K562 (cell line): ENCODE data around the gene MRPS10. TPM values are rescaled to one million over a fixed set of nuclear protein-coding genes. Genes with fewer than 3 reads are reported as not detected.
A peak's percentile ranks its signal among the peaks of the same experiment; 100 is the strongest.

Experiments
- ATAC-seq: fragments of 200-7000 bp; cut with Tn5 transposase; 3 replicates; pipeline ENCODE4 v1.9.1; 2020; ENCODE audit warnings: moderate library complexity
- BruUV-seq: library from RNA; stranded (reverse); fragments of 400-500 nt; replicated peaks from 2 replicates; lab custom pipeline; 2021; lab: Mats Ljungman, UMichigan
- CTCF ChIA-PET: fragments of 300-600 bp; formaldehyde crosslinking; extraction: SDS; loops from one replicate; lab custom pipeline; 2021; ENCODE audit warnings: low intra/inter-chr PET ratio; lab: Yijun Ruan, JAX
- POLR2A ChIA-PET: fragments of 300-600, 350-650 bp; sonication (Branson Sonifier 250); formaldehyde crosslinking; extraction: SDS; loops from one replicate; lab custom pipeline; 2021; ENCODE audit warnings: antibody characterized with exemption, inconsistent platforms; lab: Yijun Ruan, JAX
- DNase-seq, 4 experiments: peaks; one replicate each; pipeline versions ENCODE4 v3.0.0 to v3.0.0-alpha.2; 2011 to 2018; ENCODE audit warnings: low spot score in 3 of 4, mixed read lengths in 3 of 4; ENCODE audit errors: extremely low read depth in 1 of 4
- FAIRE-seq: peaks from 2 replicates; lab custom pipeline; 2011; peaks lifted over from hg19 to GRCh38; lab: Jason Lieb, UNC
- H2AFZ ChIP-seq: 2 replicates; pipeline ENCODE4 v1.6.0; 2011; ENCODE audit warnings: low read depth, low read length, control low read depth, inconsistent platforms
- H3K27ac ChIP-seq: fragments of 200-600 bp; 3 replicates; pipeline ENCODE4 v1.8.0; 2011; ENCODE audit warnings: low read depth, mild to moderate bottlenecking, control low read depth, inconsistent platforms, low read length, moderate library complexity, mixed read lengths; ENCODE audit errors: extremely low read depth
- H3K27me3 ChIP-seq, 2 experiments: fragments of 300-600 bp in 1 of 2; 2 replicates in 1 of 2; 3 replicates in 1 of 2; pipeline versions ENCODE4 v1.6.0 to v1.8.0; 2011; ENCODE audit warnings: inconsistent platforms in 2 of 2, low read length in 2 of 2, mild to moderate bottlenecking in 1 of 2, mixed read lengths in 1 of 2, moderate library complexity in 1 of 2; ENCODE audit not compliant: control insufficient read depth in 2 of 2, insufficient read depth in 2 of 2
- H3K36me3 ChIP-seq: fragments of 300-600 bp; 3 replicates; pipeline ENCODE4 v1.8.0; 2011; ENCODE audit warnings: mild to moderate bottlenecking, low read length, inconsistent platforms; ENCODE audit not compliant: control insufficient read depth, insufficient read depth
- H3K4me1 ChIP-seq, 2 experiments: fragments of 200-600 bp in 1 of 2; replicated peaks in 1 of 2; 2 replicates in 1 of 2; 3 replicates in 1 of 2; pipeline versions ENCODE4 v1.5.1 to v1.8.0; 2011; ENCODE audit warnings: inconsistent platforms in 2 of 2, low read length in 2 of 2, mild to moderate bottlenecking in 1 of 2, mixed read lengths in 1 of 2, moderate library complexity in 1 of 2; ENCODE audit not compliant: control insufficient read depth in 2 of 2, insufficient read depth in 2 of 2
- H3K4me2 ChIP-seq: 2 replicates; pipeline ENCODE4 v1.6.1; 2011; ENCODE audit warnings: low read length, control low read depth, inconsistent platforms, mixed read lengths; ENCODE audit not compliant: insufficient read depth
- H3K4me3 ChIP-seq: fragments of 200-600 bp; sonication (generic), shearing (Covaris generic); 2 replicates; pipeline ENCODE4 v1.5.1; 2016; ENCODE audit warnings: control low read depth, inconsistent platforms
- H3K79me2 ChIP-seq: fragments of 200-600 bp; 3 replicates; pipeline ENCODE4 v1.8.0; 2011; ENCODE audit warnings: low read length, inconsistent platforms; ENCODE audit not compliant: control insufficient read depth, insufficient read depth
- H3K9ac ChIP-seq, 2 experiments: 2 replicates each; pipeline versions ENCODE4 v1.6.0 to v1.6.1; 2011; ENCODE audit warnings: low read depth in 2 of 2, low read length in 2 of 2, control low read depth in 1 of 2, inconsistent platforms in 1 of 2, mild to moderate bottlenecking in 1 of 2, mixed read lengths in 1 of 2; ENCODE audit not compliant: insufficient read depth in 1 of 2
- H3K9me1 ChIP-seq: one replicate; pipeline ENCODE4 v1.6.0; 2011; ENCODE audit warnings: inconsistent platforms, mild to moderate bottlenecking, low read length, moderate library complexity; ENCODE audit not compliant: control insufficient read depth, insufficient read depth
- H3K9me3 ChIP-seq: replicated peaks from 2 replicates; pipeline ENCODE4 v1.5.1; 2011; ENCODE audit warnings: low read depth, low read length, inconsistent platforms; ENCODE audit not compliant: control insufficient read depth, insufficient read depth
- H4K20me1 ChIP-seq: replicated peaks from 2 replicates; pipeline ENCODE4 v1.6.1; 2011; ENCODE audit warnings: low read length, inconsistent platforms, mixed read lengths; ENCODE audit not compliant: control insufficient read depth, insufficient read depth
- CBFA2T2 ChIP-seq: fragments of 450-650 bp; conservative IDR thresholded peaks from 2 replicates; pipeline ENCODE4 v1.6.1; 2017; ENCODE audit warnings: mild to moderate bottlenecking
- GABPB1 ChIP-seq: sonication (generic); formaldehyde crosslinking; IDR thresholded peaks from 2 replicates; pipeline ENCODE4 v1.8.0; 2022; ENCODE audit warnings: mild to moderate bottlenecking, missing genetic modification reagents
- MED1 ChIP-seq: sonication (generic); formaldehyde crosslinking; IDR thresholded peaks from 2 replicates; pipeline ENCODE4 v1.8.1; 2023; ENCODE audit warnings: missing genetic modification reagents, borderline replicate concordance
- NCOA1 ChIP-seq: fragments of 450-650 bp; IDR thresholded peaks from 2 replicates; pipeline ENCODE4 v1.6.1; 2016; ENCODE audit warnings: low read depth
- NUFIP1 ChIP-seq: fragments of 450-650 bp; IDR thresholded peaks from 2 replicates; pipeline ENCODE4 v1.6.1; 2018; ENCODE audit not compliant: partially characterized antibody
- PURB ChIP-seq: sonication (generic); formaldehyde crosslinking; IDR thresholded peaks from 2 replicates; pipeline ENCODE4 v1.9.0; 2021; ENCODE audit warnings: low read depth, mild to moderate bottlenecking, missing genetic modification reagents
- RCOR1 ChIP-seq, 2 experiments: IDR thresholded peaks; 2 replicates each; pipeline ENCODE4 v1.6.1; 2012; ENCODE audit warnings: low read depth in 2 of 2, low read length in 2 of 2, borderline replicate concordance in 1 of 2, improper control_type of control experiment in 1 of 2
- SAFB ChIP-seq: fragments of 200-400 bp; formaldehyde crosslinking; IDR thresholded peaks from 2 replicates; pipeline ENCODE4 v1.6.1; 2017; ENCODE audit warnings: low read depth, low read length, borderline replicate concordance
- TAF15 ChIP-seq: fragments of 200-400 bp; formaldehyde crosslinking; IDR thresholded peaks from 2 replicates; pipeline ENCODE4 v1.6.1; 2017; ENCODE audit warnings: mild to moderate bottlenecking, low read depth, low read length, moderate library complexity
- WGBS: fragments of 100-300 bp; shearing (Covaris generic); methylation state at CpG from one replicate; pipeline ENCODE4 v1.1.6; 2016; ENCODE audit warnings: low coverage, mixed read lengths; ENCODE audit not compliant: insufficient coverage; ENCODE audit errors: missing lambda C conversion rate; 5-methylcytosine and 5-hydroxymethylcytosine counted together
- in situ Hi-C: fragments of 300-500 bp; cut with MboI; formaldehyde crosslinking; loops from 4 replicates; pipeline ENCODE4 v1.15.0; 2018; ENCODE audit warnings: inconsistent platforms, mixed read lengths
- intact Hi-C: fragments of 100-400 bp; cut with micrococcal nuclease; formaldehyde crosslinking; loops from 2 replicates; pipeline ENCODE4 v1.14.2; 2022
- polyA plus RNA-seq, 8 experiments: library from polyadenylated mRNA; depleted of rRNA in 4 of 8; stranded (reverse) in 5 of 8; unstranded in 3 of 8; fragments of >200 nt; fragmentation: Nextera tagmentation in 2 of 8; fragmentation: Illumina TruSeq in 1 of 8; extraction: Ambion mirVana in 2 of 8; extraction: Trizol in 1 of 8; gene quantifications; 2 replicates each; pipeline versions ENCODE4 v1.2.1 to v1.2.3, GENCODE V29; 2011 to 2014; ENCODE audit warnings: inconsistent platforms in 1 of 8, missing spikeins in 1 of 8
- total RNA-seq, 7 experiments: library from RNA; depleted of rRNA in 6 of 7; stranded (reverse); fragments of >200 nt in 6 of 7; fragmentation: Illumina TruSeq in 2 of 7; extraction: Trizol in 2 of 7; gene quantifications; 2 replicates each; pipeline versions ENCODE4 v1.2.1 to v1.2.3, GENCODE V29; 2011 to 2021; ENCODE audit warnings: low replicate concordance in 1 of 7
- TF ChIP-seq, protein P1 (sequence below): fragments of 450-650 bp; conservative IDR thresholded peaks from 2 replicates; pipeline ENCODE4 v1.6.1; 2016; ENCODE audit warnings: missing genetic modification characterization, low read depth, mild to moderate bottlenecking, missing compliant biosample characterization, moderate library complexity
- TF ChIP-seq, protein P2 (sequence below), 2 experiments: fragments of 450-650 bp; IDR thresholded peaks; 2 replicates each; pipeline ENCODE4 v1.6.1; 2016; ENCODE audit warnings: mild to moderate bottlenecking in 2 of 2, borderline replicate concordance in 1 of 2, low read depth in 1 of 2, moderate library complexity in 1 of 2

MRPS10 gene
- total and polyA plus RNA-seq, 9 of the 15 experiments (the other 6 are each of a cell fraction or from before 2014, with no cell fraction given), result 48.6 to 166 (median 93.7) TPM

DNA sequence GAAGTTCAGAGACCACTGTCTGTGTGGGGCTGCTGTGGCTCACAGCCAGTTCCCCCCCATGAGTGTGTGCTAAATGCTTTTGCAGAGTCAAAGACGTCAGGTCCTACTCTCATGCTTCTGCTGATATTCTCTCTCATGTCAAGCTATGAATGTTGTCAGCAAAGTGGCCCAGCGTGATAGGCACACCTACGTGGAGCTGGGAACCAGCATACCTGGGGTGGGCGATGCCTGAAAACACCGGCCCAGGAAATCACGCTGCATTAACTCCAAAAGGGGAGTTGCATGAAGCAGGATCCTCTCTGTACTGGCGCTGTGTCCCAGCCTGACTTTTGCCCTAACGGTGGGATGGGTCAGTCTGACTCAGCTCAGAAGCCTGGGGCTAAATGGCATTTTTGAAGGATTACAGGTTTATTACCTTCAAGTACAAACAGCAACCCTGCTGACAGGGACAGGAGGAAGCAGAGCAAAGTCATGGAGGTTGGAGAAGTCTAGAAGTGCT, 9.0 kb upstream of the MRPS10 start (continued):
- TF ChIP-seq, protein P1, sequence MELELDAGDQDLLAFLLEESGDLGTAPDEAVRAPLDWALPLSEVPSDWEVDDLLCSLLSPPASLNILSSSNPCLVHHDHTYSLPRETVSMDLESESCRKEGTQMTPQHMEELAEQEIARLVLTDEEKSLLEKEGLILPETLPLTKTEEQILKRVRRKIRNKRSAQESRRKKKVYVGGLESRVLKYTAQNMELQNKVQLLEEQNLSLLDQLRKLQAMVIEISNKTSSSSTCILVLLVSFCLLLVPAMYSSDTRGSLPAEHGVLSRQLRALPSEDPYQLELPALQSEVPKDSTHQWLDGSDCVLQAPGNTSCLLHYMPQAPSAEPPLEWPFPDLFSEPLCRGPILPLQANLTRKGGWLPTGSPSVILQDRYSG (tag), result no peak
- TF ChIP-seq SAFB, result no peak
- no peak for TF ChIP-seq CBFA2T2
- no peak for TF ChIP-seq TAF15

GRCh38 chr6:42226161-42226611, 8.5 kb upstream of the MRPS10 start:
- WGBS, result 10% methylated on average over 3 of the region's 3 CpGs
- no peaks in the 10 kb centered on the region for H3K9me3 ChIP-seq
- BruUV-seq, result no TSS peak
- DNase-seq (peak in 1 of 4 experiments; percentile 49), FAIRE-seq (peak; percentile 71), ATAC-seq (peak; percentile 70)
- in situ Hi-C loops (loop anchor here (10.0 kb wide), 1 partner anchor 441 kb away; the partner anchor contains the start of genes PRICKLE4 and TOMM6), intact Hi-C loops (no loop called here)
- H4K20me1 ChIP-seq, result no peaks in the 10 kb centered on the region
- H3K4me2 ChIP-seq, result peak overlapping the region; percentile 59; the same call in 1 of the 2 replicates
- H3K4me1 ChIP-seq, result peaks cover 14 to 25% of the 10 kb centered on the region in 2 experiments
- H3K79me2 ChIP-seq, result no peaks in the 10 kb centered on the region
- H3K36me3 ChIP-seq, result no peaks in the 10 kb centered on the region
- ChIA-PET CTCF (interaction anchor here (0.6 to 1.1 kb wide), 2 partner anchors 57 to 309 kb away, joined by 5 read pairs; no protein-coding TSS in a partner anchor), POLR2A (interaction anchor here (0.5 to 2.0 kb wide), 9 partner anchors 9 to 653 kb away, joined by 3 to 13 read pairs (median 3); partner anchors contain the start of genes MRPS10 and RPL7L1)
- no peak overlapping the region for H3K27ac ChIP-seq
- no peaks in the 10 kb centered on the region for H3K27me3 ChIP-seq
- peak overlapping the region; percentile 77 for H2AFZ ChIP-seq
- no peak overlapping the region for H3K4me3 ChIP-seq
- no peaks in the 10 kb centered on the region for H3K9me1 ChIP-seq
- H3K9ac ChIP-seq, result peak overlapping the region; percentile 15 to 21; a peak in 1 of 4 replicates
- TF ChIP-seq MED1 (CRISPR knock-in tag) (no peak), GABPB1 (CRISPR knock-in tag) (peak; percentile 3; the same call in 1 of the 2 replicates), RCOR1 (IDR thresholded peaks at IDR 0.05; ENCODE audit: borderline replicate concordance in 1 of 2, low read depth in 2 of 2, low read length in 2 of 2) (peak in 1 of 2 experiments; percentile 27; a peak in 1 of 4 replicates), PURB (CRISPR knock-in tag) (no peak), NCOA1 (no peak), NUFIP1 (peak; percentile 50)
- TF ChIP-seq, protein P2, sequence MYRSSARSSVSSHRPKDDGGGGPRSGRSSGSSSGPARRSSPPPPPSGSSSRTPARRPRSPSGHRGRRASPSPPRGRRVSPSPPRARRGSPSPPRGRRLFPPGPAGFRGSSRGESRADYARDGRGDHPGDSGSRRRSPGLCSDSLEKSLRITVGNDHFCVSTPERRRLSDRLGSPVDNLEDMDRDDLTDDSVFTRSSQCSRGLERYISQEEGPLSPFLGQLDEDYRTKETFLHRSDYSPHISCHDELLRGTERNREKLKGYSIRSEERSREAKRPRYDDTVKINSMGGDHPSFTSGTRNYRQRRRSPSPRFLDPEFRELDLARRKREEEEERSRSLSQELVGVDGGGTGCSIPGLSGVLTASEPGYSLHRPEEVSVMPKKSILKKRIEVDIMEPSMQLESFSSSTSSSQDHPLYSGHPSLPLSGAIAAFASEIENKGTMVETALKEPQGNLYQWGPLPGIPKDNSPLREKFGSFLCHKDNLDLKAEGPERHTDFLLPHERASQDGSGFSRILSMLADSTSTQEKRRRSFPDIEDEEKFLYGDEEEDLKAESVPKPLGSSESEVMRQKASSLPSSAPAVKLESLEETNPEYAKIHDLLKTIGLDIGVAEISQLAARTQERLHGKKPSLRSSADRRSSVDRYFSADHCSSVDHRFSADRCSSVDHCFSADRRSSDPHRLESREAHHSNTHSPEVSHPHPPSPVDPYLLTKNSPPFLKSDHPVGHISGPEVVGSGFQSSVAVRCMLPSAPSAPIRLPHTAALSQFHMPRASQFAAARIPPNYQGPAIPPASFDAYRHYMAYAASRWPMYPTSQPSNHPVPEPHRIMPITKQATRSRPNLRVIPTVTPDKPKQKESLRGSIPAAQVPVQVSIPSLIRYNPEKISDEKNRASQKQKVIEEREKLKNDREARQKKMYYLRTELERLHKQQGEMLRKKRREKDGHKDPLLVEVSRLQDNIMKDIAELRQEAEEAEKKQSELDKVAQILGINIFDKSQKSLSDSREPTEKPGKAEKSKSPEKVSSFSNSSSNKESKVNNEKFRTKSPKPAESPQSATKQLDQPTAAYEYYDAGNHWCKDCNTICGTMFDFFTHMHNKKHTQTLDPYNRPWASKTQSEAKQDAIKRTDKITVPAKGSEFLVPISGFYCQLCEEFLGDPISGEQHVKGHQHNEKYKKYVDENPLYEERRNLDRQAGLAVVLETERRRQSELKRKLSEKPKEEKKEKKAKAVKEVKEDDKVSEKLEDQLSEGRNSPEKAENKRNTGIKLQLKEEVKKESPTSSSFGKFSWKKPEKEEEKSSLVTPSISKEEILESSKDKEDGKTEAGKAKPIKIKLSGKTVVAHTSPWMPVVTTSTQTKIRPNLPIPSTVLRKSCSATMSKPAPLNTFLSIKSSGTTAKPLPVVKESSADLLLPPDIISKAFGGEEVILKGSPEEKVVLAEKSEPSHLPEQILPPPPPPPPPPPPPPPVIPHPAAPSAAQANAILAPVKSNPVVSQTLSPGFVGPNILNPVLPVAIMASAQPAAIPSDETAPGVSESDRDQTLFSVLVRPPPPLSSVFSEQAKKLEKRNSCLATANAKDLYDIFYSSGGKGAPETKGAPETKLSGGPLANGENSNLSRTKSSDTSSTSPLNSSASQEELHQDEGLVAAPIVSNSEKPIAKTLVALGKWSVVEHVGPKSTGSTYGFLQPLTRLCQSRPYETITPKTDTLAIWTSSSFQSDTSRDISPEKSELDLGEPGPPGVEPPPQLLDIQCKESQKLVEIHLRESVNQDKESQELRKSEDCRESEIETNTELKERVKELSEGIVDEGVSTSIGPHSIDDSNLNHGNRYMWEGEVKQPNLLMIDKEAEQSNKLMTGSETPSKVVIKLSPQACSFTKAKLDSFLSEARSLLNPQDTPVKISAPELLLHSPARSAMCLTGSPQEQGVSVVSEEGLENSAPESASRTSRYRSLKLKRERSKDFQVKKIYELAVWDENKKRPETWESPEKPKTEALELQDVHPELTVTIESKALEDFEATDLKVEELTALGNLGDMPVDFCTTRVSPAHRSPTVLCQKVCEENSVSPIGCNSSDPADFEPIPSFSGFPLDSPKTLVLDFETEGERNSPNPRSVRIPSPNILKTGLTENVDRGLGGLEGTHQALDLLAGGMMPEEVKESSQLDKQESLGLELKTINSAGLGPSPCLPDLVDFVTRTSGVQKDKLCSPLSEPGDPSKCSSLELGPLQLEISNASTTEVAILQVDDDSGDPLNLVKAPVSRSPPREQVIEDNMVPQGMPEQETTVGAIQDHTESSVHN (IDR thresholded peaks at IDR 0.05; ENCODE audit: borderline replicate concordance in 1 of 2, low read depth in 1 of 2), result 0 out of 4 replicates have a peak, but pooled peaks of 1 of the 2 experiments have one; percentile 12
